SU-DHL-6 (cell line): ENCODE results near the gene ACOX3.

Experiments used
- EZH2phosphoT487 ChIP-seq: fragments of 200-600 bp; sonication (generic), shearing (Covaris generic); conservative IDR thresholded peaks from 2 replicates; pipeline ENCODE4 v1.6.1; 2018; ENCODE audit warnings: mild to moderate bottlenecking, antibody characterized with exemption, low read length, moderate library complexity, mixed read lengths
- TF ChIP-seq, protein P1 (sequence below): fragments of 200-600 bp; sonication (generic); IDR thresholded peaks from one replicate; pipeline ENCODE4 v1.5.1; 2017; ENCODE audit warnings: antibody characterized with exemption, mild to moderate bottlenecking, low read length, moderate library complexity; ENCODE audit not compliant: insufficient read depth, poor library complexity, severe bottlenecking

DNA sequence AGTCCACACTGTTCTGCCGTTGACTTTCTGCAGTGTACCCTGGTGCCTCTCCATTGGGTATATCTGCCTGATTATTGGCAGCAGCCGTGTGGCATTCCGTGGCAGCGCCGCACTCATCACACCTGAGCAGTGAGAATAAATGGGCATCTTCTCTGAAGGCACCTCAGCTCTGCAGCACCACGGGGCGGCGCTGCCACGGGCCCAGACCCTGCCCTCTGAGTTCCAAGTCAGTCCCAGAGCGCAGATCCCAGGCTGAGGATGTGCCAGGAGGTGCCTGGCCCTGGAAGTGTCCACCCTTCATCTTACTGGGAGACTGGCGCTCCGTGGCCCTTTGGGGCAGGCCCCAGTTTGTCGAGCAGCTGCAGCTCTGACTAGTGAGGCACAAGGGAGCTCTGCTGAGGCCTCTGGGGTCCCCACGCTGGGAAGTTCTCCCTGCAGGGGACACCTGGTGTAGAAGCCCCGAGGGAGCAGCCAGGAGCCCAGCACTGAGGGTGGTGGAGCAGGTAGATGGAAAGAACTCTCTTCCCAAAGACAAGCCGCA is 36.6 kb upstream of the ACOX3 start:
- TF ChIP-seq, protein P1, sequence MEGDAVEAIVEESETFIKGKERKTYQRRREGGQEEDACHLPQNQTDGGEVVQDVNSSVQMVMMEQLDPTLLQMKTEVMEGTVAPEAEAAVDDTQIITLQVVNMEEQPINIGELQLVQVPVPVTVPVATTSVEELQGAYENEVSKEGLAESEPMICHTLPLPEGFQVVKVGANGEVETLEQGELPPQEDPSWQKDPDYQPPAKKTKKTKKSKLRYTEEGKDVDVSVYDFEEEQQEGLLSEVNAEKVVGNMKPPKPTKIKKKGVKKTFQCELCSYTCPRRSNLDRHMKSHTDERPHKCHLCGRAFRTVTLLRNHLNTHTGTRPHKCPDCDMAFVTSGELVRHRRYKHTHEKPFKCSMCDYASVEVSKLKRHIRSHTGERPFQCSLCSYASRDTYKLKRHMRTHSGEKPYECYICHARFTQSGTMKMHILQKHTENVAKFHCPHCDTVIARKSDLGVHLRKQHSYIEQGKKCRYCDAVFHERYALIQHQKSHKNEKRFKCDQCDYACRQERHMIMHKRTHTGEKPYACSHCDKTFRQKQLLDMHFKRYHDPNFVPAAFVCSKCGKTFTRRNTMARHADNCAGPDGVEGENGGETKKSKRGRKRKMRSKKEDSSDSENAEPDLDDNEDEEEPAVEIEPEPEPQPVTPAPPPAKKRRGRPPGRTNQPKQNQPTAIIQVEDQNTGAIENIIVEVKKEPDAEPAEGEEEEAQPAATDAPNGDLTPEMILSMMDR, result no peak
- no peak for TF ChIP-seq EZH2phosphoT487
